Fibroblast of lung (primary cell): ENCODE data around the gene RCOR1. TPM values are rescaled to one million over a fixed set of nuclear protein-coding genes. Genes with fewer than 3 reads are reported as not detected.

Experiments
- DNase-seq, 2 donors: peaks; one replicate each; pipeline versions ENCODE4 v3.0.0 to v3.0.0-alpha.2; 2010; ENCODE audit warnings: low read depth in 2 of 2
- H2AFZ ChIP-seq: 2 replicates; pipeline ENCODE4 v1.5.1; 2012; ENCODE audit warnings: low read length, control low read depth, inconsistent platforms
- H3K27ac ChIP-seq: 2 replicates; pipeline ENCODE4 v1.5.1; 2011; ENCODE audit warnings: low read length, control low read depth; ENCODE audit not compliant: insufficient read depth
- H3K27me3 ChIP-seq: 2 replicates; pipeline ENCODE4 v1.5.1; 2011; ENCODE audit warnings: mild to moderate bottlenecking, low read length; ENCODE audit not compliant: control insufficient read depth, insufficient read depth
- H3K36me3 ChIP-seq: 2 replicates; pipeline ENCODE4 v1.5.1; 2011; ENCODE audit warnings: low read length; ENCODE audit not compliant: control insufficient read depth, insufficient read depth
- H3K4me1 ChIP-seq: 2 replicates; pipeline ENCODE4 v1.5.1; 2011; ENCODE audit warnings: low read length; ENCODE audit not compliant: control insufficient read depth, insufficient read depth; ENCODE audit errors: extremely low read depth
- H3K4me2 ChIP-seq: 2 replicates; pipeline ENCODE4 v1.5.1; 2011; ENCODE audit warnings: low read length, control low read depth; ENCODE audit not compliant: insufficient read depth; ENCODE audit errors: extremely low read depth
- H3K4me3 ChIP-seq, 4 experiments: fragments of 200-600 bp in 1 of 4; sonication (generic) in 1 of 4; replicated peaks in 1 of 4; 2 replicates each; pipeline ENCODE4 v1.5.1; 2011 to 2016; ENCODE audit warnings: low read length in 4 of 4, low read depth in 3 of 4, mild to moderate bottlenecking in 3 of 4, control low read depth in 2 of 4, inconsistent platforms in 1 of 4, mixed read lengths in 1 of 4; ENCODE audit not compliant: insufficient read depth in 1 of 4; ENCODE audit errors: control extremely low read depth in 1 of 4
- H3K79me2 ChIP-seq: 2 replicates; pipeline ENCODE4 v1.5.1; 2012; ENCODE audit warnings: mild to moderate bottlenecking, low read length, inconsistent platforms; ENCODE audit not compliant: control insufficient read depth, insufficient read depth
- H3K9ac ChIP-seq: 2 replicates; pipeline ENCODE4 v1.5.1; 2011; ENCODE audit warnings: mild to moderate bottlenecking, low read length, control low read depth; ENCODE audit not compliant: insufficient read depth
- H3K9me3 ChIP-seq: 2 replicates; pipeline ENCODE4 v1.5.1; 2012; ENCODE audit warnings: low read depth, low read length; ENCODE audit not compliant: control insufficient read depth, insufficient read depth
- H4K20me1 ChIP-seq: 2 replicates; pipeline ENCODE4 v1.5.1; 2011; ENCODE audit warnings: low read length; ENCODE audit not compliant: control insufficient read depth, insufficient read depth; ENCODE audit errors: extremely low read depth
- EZH2 ChIP-seq: IDR thresholded peaks from 2 replicates; pipeline ENCODE4 v1.5.1; 2012; ENCODE audit warnings: low read length, control low read depth, mild to moderate bottlenecking; ENCODE audit errors: missing control alignments
- polyA plus RNA-seq, 2 donors: library from polyadenylated mRNA; depleted of rRNA in 1 of 2; stranded (reverse) in 1 of 2; unstranded in 1 of 2; fragments of >200 nt; gene quantifications; 2 replicates each; pipeline ENCODE4 v1.2.1, GENCODE V29; 2011 to 2012; ENCODE audit warnings: missing spikeins in 1 of 2
- total RNA-seq: library from RNA; depleted of rRNA; stranded (reverse); fragments of >200 nt; gene quantifications from 2 replicates; pipeline ENCODE4 v1.2.1, GENCODE V29; 2014
- TF ChIP-seq, protein P1 (sequence below), 2 donors: IDR thresholded peaks in 1 of 2; conservative IDR thresholded peaks in 1 of 2; 1 replicate in 1 of 2; 2 replicates in 1 of 2; pipeline ENCODE4 v1.5.1; 2011 to 2012; ENCODE audit warnings: low read length in 2 of 2, control low read depth in 1 of 2, inconsistent platforms in 1 of 2, low read depth in 1 of 2, mild to moderate bottlenecking in 1 of 2

Gene RCOR1
- total and polyA plus RNA-seq, 2 donors (not counting 1 experiment from before 2014, with no cell fraction given), result 11.4 to 19.6 TPM

DNA sequence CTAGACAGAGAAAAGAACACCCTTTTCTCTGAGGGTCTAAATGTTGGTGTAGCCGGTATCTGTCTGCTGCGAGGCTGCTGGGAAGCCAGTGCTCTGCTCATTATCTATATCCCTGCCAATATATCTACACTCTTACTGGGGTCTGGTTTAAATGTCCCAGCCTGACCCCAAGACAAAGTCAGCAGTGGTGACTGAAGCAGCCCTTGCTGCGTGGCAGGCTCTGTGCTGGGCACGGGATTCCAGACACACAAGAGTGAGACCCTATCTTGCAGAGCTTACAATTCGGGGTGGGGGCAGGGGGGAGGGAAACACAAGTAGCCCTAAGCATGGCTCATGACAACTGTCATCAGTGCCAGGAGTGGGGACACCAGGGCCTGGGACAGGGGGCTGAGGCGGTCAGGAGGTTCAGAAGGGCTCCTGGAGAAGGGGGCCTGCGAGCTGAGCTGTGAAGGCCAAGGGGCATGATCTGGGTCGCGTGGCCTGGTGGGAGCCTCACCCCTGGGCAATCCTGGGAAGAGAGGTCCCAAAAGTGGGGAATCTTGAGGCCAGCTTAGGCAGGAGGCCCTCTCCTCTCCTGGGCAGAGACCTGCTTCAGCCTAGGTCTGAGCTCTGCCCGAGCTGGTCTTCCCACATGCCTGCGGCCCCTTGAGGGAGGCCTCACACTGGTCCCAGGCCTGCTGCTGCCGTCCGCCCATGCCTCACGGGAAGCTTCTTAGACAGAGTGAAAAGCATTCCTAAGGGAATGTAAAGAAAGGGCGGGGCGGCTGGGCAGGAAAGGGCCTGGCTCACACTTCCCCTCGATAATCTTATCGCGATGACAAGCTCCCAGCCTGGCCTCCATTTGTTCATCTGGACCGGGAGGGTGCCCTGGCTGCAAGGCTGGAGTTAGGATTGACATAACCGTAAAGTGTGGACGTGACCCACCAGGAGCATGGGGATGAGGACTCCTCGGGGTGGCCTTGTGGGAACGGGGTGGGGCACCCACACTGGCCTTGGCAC is 7.3 kb upstream of the RCOR1 start:
- TF ChIP-seq, protein P1, sequence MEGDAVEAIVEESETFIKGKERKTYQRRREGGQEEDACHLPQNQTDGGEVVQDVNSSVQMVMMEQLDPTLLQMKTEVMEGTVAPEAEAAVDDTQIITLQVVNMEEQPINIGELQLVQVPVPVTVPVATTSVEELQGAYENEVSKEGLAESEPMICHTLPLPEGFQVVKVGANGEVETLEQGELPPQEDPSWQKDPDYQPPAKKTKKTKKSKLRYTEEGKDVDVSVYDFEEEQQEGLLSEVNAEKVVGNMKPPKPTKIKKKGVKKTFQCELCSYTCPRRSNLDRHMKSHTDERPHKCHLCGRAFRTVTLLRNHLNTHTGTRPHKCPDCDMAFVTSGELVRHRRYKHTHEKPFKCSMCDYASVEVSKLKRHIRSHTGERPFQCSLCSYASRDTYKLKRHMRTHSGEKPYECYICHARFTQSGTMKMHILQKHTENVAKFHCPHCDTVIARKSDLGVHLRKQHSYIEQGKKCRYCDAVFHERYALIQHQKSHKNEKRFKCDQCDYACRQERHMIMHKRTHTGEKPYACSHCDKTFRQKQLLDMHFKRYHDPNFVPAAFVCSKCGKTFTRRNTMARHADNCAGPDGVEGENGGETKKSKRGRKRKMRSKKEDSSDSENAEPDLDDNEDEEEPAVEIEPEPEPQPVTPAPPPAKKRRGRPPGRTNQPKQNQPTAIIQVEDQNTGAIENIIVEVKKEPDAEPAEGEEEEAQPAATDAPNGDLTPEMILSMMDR (conservative IDR thresholded peaks at IDR 0.05 in 1 of 2, IDR thresholded peaks at IDR 0.05 in 1 of 2; ENCODE audit: low read depth in 1 of 2, low read length in 2 of 2), result no peak
- no peak for TF ChIP-seq EZH2
- DNase-seq, result peak in 1 of 2 donors; percentile 24
- no peaks in the 10 kb centered on the region for H3K9me3 ChIP-seq
- H3K4me1 ChIP-seq, result no peaks in the 10 kb centered on the region
- H2AFZ ChIP-seq, result no peak overlapping the region
- no peaks in the 10 kb centered on the region for H3K36me3 ChIP-seq
- H3K79me2 ChIP-seq, result no peaks in the 10 kb centered on the region
- no peak overlapping the region for H3K27ac ChIP-seq
- no peak overlapping the region for H3K4me2 ChIP-seq
- no peak overlapping the region for H3K4me3 ChIP-seq
- H4K20me1 ChIP-seq, result no peaks in the 10 kb centered on the region
- no peak overlapping the region for H3K9ac ChIP-seq
- no peaks in the 10 kb centered on the region for H3K27me3 ChIP-seq

DNA sequence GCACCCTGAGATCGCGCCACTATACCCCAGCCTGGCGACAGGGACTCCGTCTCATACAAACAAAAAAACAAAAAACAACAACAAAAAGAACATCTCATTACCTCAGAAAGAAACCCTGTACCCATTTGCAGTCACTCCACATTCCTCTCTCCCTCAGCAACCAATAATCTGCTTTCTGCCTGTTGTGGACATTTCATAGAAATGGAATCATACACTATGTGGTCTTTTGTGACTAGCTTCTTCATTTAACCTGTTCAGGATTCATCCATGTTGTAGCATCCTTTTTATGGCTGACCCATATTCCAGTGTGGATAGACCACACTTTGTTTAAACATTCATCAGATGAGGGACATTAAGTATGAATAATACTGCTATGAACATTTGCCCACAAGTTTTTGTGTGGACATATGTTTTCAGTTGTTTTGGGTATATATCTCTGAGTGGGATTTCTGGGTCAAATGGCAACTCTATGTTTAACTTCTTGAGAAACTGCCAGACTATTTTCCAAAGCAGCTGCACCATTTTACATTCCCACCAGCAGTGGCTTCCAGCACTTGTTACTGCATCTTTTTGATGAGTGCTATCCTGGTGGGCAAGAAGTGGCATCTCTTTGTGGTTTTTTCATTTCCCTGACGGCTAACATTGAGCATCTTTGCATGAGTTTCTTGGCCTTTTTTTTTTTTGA is 5.9 kb upstream of the RCOR1 start:
- TF ChIP-seq, protein P1 (conservative IDR thresholded peaks at IDR 0.05 in 1 of 2, IDR thresholded peaks at IDR 0.05 in 1 of 2; ENCODE audit: low read depth in 1 of 2, low read length in 2 of 2), result peak in 1 of 2 donors; percentile 11
- TF ChIP-seq EZH2, result no peak
- Histone ChIP-seq H3K9ac (no peak overlapping the region), H2AFZ (no peak overlapping the region), H3K27me3 (no peaks in the 10 kb centered on the region), H3K9me3 (no peaks in the 10 kb centered on the region), H3K4me3 (no peak overlapping the region), H3K79me2 (no peaks in the 10 kb centered on the region), H3K4me2 (no peak overlapping the region), H3K36me3 (no peaks in the 10 kb centered on the region), H3K27ac (no peak overlapping the region), H4K20me1 (no peaks in the 10 kb centered on the region), H3K4me1 (peaks cover 4% of the 10 kb centered on the region)
- peak in 1 of 2 donors; percentile 79 for DNase-seq

DNA sequence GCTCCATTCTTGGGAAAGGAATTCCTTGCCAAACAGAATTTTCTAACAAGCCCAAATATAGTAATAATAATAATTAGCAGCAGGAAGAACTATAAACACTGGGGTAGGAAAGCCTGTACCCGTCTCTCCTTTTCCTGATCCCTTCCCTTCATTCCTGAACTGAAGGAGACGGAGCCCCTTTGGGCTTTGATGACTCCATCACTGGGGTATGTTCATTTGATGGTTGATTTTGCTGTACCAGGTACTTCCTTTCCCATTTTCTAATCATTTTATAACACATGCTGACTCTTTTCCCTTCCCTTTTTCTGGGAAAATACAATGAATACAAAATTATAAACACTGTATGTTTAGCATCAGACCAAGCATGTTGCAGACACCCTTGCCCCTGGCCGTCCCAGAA is 3.6 kb upstream of the RCOR1 start:
- Histone ChIP-seq H4K20me1 (no peaks in the 10 kb centered on the region), H3K4me2 (no peak overlapping the region), H3K9me3 (no peaks in the 10 kb centered on the region), H2AFZ (no peak overlapping the region), H3K27ac (no peak overlapping the region), H3K36me3 (no peaks in the 10 kb centered on the region), H3K4me3 (no peak overlapping the region), H3K9ac (no peak overlapping the region), H3K79me2 (peaks cover 6% of the 10 kb centered on the region), H3K4me1 (peaks cover 4% of the 10 kb centered on the region), H3K27me3 (no peaks in the 10 kb centered on the region)
- TF ChIP-seq, protein P1 (conservative IDR thresholded peaks at IDR 0.05 in 1 of 2, IDR thresholded peaks at IDR 0.05 in 1 of 2; ENCODE audit: low read depth in 1 of 2, low read length in 2 of 2), result no peak
- no peak for DNase-seq
